SK-N-SH (cell line): Measurements from ENCODE around the gene EXOC7.

ENCODE experiments used
- CTCF ChIP-seq: fragments of 200-600 bp; sonication (generic); IDR thresholded peaks from 2 replicates; pipeline ENCODE4 v1.6.1; 2017; ENCODE audit warnings: antibody characterized with exemption, mild to moderate bottlenecking, moderate library complexity
- EZH2phosphoT487 ChIP-seq: fragments of 200-600 bp; sonication (generic); IDR thresholded peaks from 2 replicates; pipeline ENCODE4 v1.6.1; 2017; ENCODE audit warnings: low read depth, mixed run types, mild to moderate bottlenecking, antibody characterized with exemption, moderate library complexity, borderline replicate concordance
- MAX ChIP-seq: IDR thresholded peaks from 2 replicates; pipeline ENCODE4 v1.4.0; 2012; ENCODE audit warnings: low read depth
- MEF2A ChIP-seq: IDR thresholded peaks from 2 replicates; pipeline ENCODE4 v1.4.0; 2012; ENCODE audit warnings: low read depth, borderline replicate concordance
- PBX3 ChIP-seq: IDR thresholded peaks from 2 replicates; pipeline ENCODE4; 2012
- RAD21 ChIP-seq: IDR thresholded peaks from 2 replicates; pipeline ENCODE4 v1.6.1; 2012; ENCODE audit warnings: mild to moderate bottlenecking, low read length
- REST ChIP-seq: IDR thresholded peaks from 2 replicates; pipeline ENCODE4 v1.6.1; 2012; ENCODE audit warnings: mild to moderate bottlenecking, low read depth, low read length, moderate library complexity
- SMC3 ChIP-seq: IDR thresholded peaks from 2 replicates; pipeline ENCODE4 v1.6.1; 2012; ENCODE audit warnings: low read depth, low read length, improper control_type of control experiment
- TCF12 ChIP-seq: IDR thresholded peaks from 2 replicates; pipeline ENCODE4 v1.4.0; 2012
- YY1 ChIP-seq: IDR thresholded peaks from 2 replicates; pipeline ENCODE4 v1.4.0; 2012; ENCODE audit warnings: low read depth, mild to moderate bottlenecking

GRCh38 chr17:76141212-76142038 is 37.8 kb upstream of the EXOC7 start, which contains the start of gene FOXJ1:
- TF ChIP-seq PBX3, result peak; percentile 62
- no peak for TF ChIP-seq CTCF
- no peak for TF ChIP-seq EZH2phosphoT487
- no peak for TF ChIP-seq REST
- TF ChIP-seq TCF12, result no peak
- TF ChIP-seq MAX, result no peak; the same call in 1 of the 2 replicates
- TF ChIP-seq YY1, result no peak
- no peak for TF ChIP-seq SMC3
- TF ChIP-seq MEF2A, result no peak
- no peak for TF ChIP-seq RAD21
